ENCODE results near the gene KRTAP10-10. TPM values are rescaled to one million over a fixed set of nuclear protein-coding genes. Genes with fewer than 3 reads are reported as not detected.

Gene KRTAP10-10
- total RNA-seq, 1 experiment from 2014 or later: not detected

DNA sequence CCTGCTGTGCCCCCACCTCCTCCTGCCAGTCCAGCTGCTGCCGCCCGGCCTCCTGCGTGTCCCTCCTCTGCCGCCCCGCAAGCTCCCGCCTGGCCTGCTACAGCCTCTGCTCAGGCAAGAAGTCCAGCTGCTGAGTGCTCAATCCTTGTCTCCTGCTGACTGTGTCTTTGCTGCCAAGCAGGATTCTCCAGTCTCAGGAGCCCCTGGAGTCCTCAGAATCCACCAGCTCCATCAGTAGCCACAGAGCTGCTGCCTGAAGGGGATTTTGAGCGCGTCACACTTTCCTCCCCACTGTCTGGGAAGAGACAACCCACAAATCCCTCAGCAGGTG is 10.0 kb downstream of the KRTAP10-10 start:
- H3K36me3 Mint-ChIP-seq (ENCODE audit: insufficient read depth, unreplicated experiment): no peaks in the 10 kb centered on the region
- no peak overlapping the region for H3K27ac Mint-ChIP-seq (ENCODE audit: unreplicated experiment)
- H3K4me1 ChIP-seq: no peaks in the 10 kb centered on the region
- POLR2A ChIA-PET: no interaction called here
- no peaks in the 10 kb centered on the region for H3K36me3 ChIP-seq (ENCODE audit: control insufficient read depth, insufficient read depth, low read length)
- H3K4me3 Mint-ChIP-seq (ENCODE audit: unreplicated experiment): no peak overlapping the region
- TF ChIP-seq, protein P1, sequence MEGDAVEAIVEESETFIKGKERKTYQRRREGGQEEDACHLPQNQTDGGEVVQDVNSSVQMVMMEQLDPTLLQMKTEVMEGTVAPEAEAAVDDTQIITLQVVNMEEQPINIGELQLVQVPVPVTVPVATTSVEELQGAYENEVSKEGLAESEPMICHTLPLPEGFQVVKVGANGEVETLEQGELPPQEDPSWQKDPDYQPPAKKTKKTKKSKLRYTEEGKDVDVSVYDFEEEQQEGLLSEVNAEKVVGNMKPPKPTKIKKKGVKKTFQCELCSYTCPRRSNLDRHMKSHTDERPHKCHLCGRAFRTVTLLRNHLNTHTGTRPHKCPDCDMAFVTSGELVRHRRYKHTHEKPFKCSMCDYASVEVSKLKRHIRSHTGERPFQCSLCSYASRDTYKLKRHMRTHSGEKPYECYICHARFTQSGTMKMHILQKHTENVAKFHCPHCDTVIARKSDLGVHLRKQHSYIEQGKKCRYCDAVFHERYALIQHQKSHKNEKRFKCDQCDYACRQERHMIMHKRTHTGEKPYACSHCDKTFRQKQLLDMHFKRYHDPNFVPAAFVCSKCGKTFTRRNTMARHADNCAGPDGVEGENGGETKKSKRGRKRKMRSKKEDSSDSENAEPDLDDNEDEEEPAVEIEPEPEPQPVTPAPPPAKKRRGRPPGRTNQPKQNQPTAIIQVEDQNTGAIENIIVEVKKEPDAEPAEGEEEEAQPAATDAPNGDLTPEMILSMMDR (IDR thresholded peaks at IDR 0.05; ENCODE audit: insufficient read depth in 1 of 2, low read depth in 1 of 2, low read length in 1 of 2, severe bottlenecking in 1 of 2, unreplicated experiment in 1 of 2): no peak
- H3K4me1 Mint-ChIP-seq (ENCODE audit: low read depth, unreplicated experiment): no peaks in the 10 kb centered on the region
- intact Hi-C loops (cut with micrococcal nuclease; ENCODE audit: unreplicated experiment): no loop called here
- DNase-seq: no peak
- peaks cover 2% of the 10 kb centered on the region for H3K27me3 Mint-ChIP-seq (ENCODE audit: insufficient read depth, unreplicated experiment)
- H3K4me3 ChIP-seq (ENCODE audit: low read depth, low read length): no peak overlapping the region
- BruUV-seq (replicated peaks): no TSS peak
- H3K9me3 ChIP-seq: peaks cover 13% of the 10 kb centered on the region
- H3K9me3 Mint-ChIP-seq (ENCODE audit: unreplicated experiment): peaks cover 39% of the 10 kb centered on the region
- H3K27me3 ChIP-seq (replicated peaks; ENCODE audit: control insufficient read depth, insufficient read depth, low read length): no peaks in the 10 kb centered on the region
- CTCF ChIA-PET: no interaction called here

DNA sequence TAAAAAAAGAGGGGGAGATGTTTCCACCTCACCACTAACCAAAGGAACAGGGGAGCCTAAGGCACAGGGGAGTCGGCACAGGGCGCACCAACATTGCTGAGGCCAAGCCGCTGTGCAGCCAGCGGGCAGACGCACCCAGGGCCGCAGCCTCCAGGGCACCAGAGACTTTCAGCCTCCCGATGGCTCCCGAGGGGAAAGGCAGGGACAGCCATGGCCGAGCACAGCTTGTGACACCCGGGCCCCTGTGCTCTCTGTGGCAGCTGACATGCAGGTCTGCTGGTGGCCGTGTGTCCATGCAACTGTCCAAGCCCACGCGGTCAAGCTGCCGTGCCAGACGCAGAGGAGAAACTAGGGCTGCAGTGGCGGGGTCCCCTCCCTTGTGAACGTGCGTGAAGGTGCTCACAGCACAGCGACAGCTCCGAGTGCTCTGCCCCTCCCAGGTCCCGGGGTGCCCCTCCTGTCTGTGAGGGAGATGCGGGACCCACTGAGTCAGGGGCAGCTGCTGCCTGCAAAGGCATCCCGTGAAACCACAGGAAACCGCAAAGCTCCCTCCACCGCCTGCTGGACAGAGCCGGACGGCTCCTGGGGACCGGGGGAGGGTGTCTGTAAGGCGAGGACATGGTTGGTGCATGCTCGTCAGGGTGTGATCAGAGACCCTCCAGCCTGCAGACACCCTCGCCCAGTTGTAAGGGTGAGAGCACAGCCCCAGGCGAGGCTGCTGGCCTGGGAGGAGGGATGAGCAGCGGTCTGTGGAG is 11.6 kb downstream of the KRTAP10-10 start:
- no peaks in the 10 kb centered on the region for H3K4me1 Mint-ChIP-seq (ENCODE audit: low read depth, unreplicated experiment)
- H3K36me3 Mint-ChIP-seq (ENCODE audit: insufficient read depth, unreplicated experiment): no peaks in the 10 kb centered on the region
- H3K4me3 Mint-ChIP-seq (ENCODE audit: unreplicated experiment): no peak overlapping the region
- intact Hi-C loops (cut with micrococcal nuclease; ENCODE audit: unreplicated experiment): no loop called here
- peaks cover 23% of the 10 kb centered on the region for H3K9me3 Mint-ChIP-seq (ENCODE audit: unreplicated experiment)
- peaks cover 13% of the 10 kb centered on the region for H3K9me3 ChIP-seq
- no peaks in the 10 kb centered on the region for H3K27me3 ChIP-seq (replicated peaks; ENCODE audit: control insufficient read depth, insufficient read depth, low read length)
- H3K27ac Mint-ChIP-seq (ENCODE audit: unreplicated experiment): no peak overlapping the region
- TF ChIP-seq, protein P1 (IDR thresholded peaks at IDR 0.05; ENCODE audit: insufficient read depth in 1 of 2, low read depth in 1 of 2, low read length in 1 of 2, severe bottlenecking in 1 of 2, unreplicated experiment in 1 of 2): no peak
- H3K4me1 ChIP-seq: no peaks in the 10 kb centered on the region
- no peaks in the 10 kb centered on the region for H3K36me3 ChIP-seq (ENCODE audit: control insufficient read depth, insufficient read depth, low read length)
- ChIA-PET POLR2A (no interaction called here), CTCF (interaction anchor here (0.6 kb wide), 1 partner anchor 316 kb away, joined by 3 read pairs; no protein-coding TSS in a partner anchor)
- DNase-seq: no peak
- H3K4me3 ChIP-seq (ENCODE audit: low read depth, low read length): no peak overlapping the region
- H3K27me3 Mint-ChIP-seq (ENCODE audit: insufficient read depth, unreplicated experiment): no peaks in the 10 kb centered on the region
- BruUV-seq (replicated peaks): no TSS peak

DNA sequence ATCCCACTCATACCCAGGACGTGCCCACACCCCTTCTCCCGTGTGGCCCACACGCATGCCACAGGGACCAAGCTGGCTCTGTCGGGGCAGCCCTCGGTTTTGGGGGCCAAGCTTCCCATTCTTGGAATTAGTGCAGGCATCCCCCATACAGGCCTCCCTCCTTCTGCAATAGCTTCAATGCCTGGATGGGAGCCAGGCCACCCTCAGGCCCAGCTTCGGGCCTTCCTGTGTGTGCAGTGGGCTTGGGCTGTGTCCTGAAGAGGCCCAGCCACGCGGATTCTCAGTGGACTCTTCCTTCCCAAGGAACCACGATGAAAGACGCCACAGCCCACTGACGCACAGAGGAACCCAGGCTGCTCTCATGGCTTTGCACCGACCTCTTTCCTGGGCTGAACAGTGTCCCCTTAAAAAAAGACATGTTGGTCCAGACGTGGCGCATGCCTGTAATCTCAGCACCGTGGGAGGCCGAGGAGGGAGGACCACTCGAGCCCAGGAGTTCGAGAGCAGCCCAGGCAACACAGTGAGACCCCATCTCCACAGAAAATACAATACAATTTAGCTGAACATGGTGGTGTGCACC is 12.5 kb downstream of the KRTAP10-10 start:
- H3K36me3 Mint-ChIP-seq (ENCODE audit: insufficient read depth, unreplicated experiment): no peaks in the 10 kb centered on the region
- Histone ChIP-seq H3K4me1 (no peaks in the 10 kb centered on the region), H3K9me3 (peaks cover 11% of the 10 kb centered on the region), H3K27me3 (replicated peaks; ENCODE audit: control insufficient read depth, insufficient read depth, low read length) (no peaks in the 10 kb centered on the region), H3K36me3 (ENCODE audit: control insufficient read depth, insufficient read depth, low read length) (no peaks in the 10 kb centered on the region), H3K4me3 (ENCODE audit: low read depth, low read length) (no peak overlapping the region)
- ChIA-PET CTCF (interaction anchor here (0.7 kb wide), 1 partner anchor 27 kb away, joined by 3 read pairs; no protein-coding TSS in a partner anchor), POLR2A (no interaction called here)
- no peak for DNase-seq
- H3K27me3 Mint-ChIP-seq (ENCODE audit: insufficient read depth, unreplicated experiment): no peaks in the 10 kb centered on the region
- intact Hi-C loops (cut with micrococcal nuclease; ENCODE audit: unreplicated experiment): no loop called here
- no peak overlapping the region for H3K4me3 Mint-ChIP-seq (ENCODE audit: unreplicated experiment)
- no TSS peak for BruUV-seq (replicated peaks)
- peaks cover 15% of the 10 kb centered on the region for H3K9me3 Mint-ChIP-seq (ENCODE audit: unreplicated experiment)
- H3K27ac Mint-ChIP-seq (ENCODE audit: unreplicated experiment): no peak overlapping the region
- TF ChIP-seq, protein P1 (IDR thresholded peaks at IDR 0.05; ENCODE audit: insufficient read depth in 1 of 2, low read depth in 1 of 2, low read length in 1 of 2, severe bottlenecking in 1 of 2, unreplicated experiment in 1 of 2): no peak
- no peaks in the 10 kb centered on the region for H3K4me1 Mint-ChIP-seq (ENCODE audit: low read depth, unreplicated experiment)
